Vagina (tissue), 2 donors: ENCODE results near the gene RAB3GAP2. TPM values are rescaled to one million over a fixed set of nuclear protein-coding genes. Genes with fewer than 3 reads are reported as not detected.

Source experiments
- DNase-seq, 2 donors: peaks; one replicate each; pipeline ENCODE4 v3.0.0-alpha.2; 2017; ENCODE audit errors: extremely low spot score in 2 of 2
- H3K27ac ChIP-seq: fragments of 200-600 bp; sonication (generic); one replicate; pipeline ENCODE4 v1.5.1; 2019
- H3K27me3 ChIP-seq: fragments of 200-600 bp; sonication (generic); one replicate; pipeline ENCODE4 v1.5.1; 2019
- H3K36me3 ChIP-seq, 2 donors: fragments of 200-600 bp; sonication (generic); one replicate each; pipeline ENCODE4 v1.5.1; 2017 to 2019
- H3K4me1 ChIP-seq: fragments of 200-600 bp; sonication (generic); one replicate; pipeline ENCODE4 v1.5.1; 2019
- H3K4me3 ChIP-seq, 2 donors: fragments of 200-600 bp; sonication (generic); 1 replicate in 1 of 2; 2 replicates in 1 of 2; pipeline ENCODE4 v1.5.1; 2016 to 2019
- H3K9me3 ChIP-seq: fragments of 200-600 bp; sonication (generic); one replicate; pipeline ENCODE4 v1.5.1; 2019
- POLR2A ChIP-seq, 2 donors: fragments of 450-650 bp; IDR thresholded peaks; one replicate each; pipeline ENCODE4 v1.6.1; 2017; ENCODE audit warnings: antibody characterized with exemption in 2 of 2, mild to moderate bottlenecking in 2 of 2, moderate library complexity in 2 of 2
- POLR2AphosphoS5 ChIP-seq, 2 donors: sonication (generic); formaldehyde crosslinking; IDR thresholded peaks; one replicate each; pipeline ENCODE4 v1.9.0; 2017; ENCODE audit warnings: antibody characterized with exemption in 2 of 2, mild to moderate bottlenecking in 2 of 2, low read depth in 1 of 2; ENCODE audit not compliant: insufficient read depth in 1 of 2
- intact Hi-C: fragments of 100-400 bp; cut with DNase I; formaldehyde crosslinking; loops from one replicate; pipeline ENCODE4 v1.15.1; 2023
- total RNA-seq: library from RNA; depleted of rRNA; stranded (reverse); fragments of >200 nt; gene quantifications from one replicate; pipeline ENCODE4 v1.2.3, GENCODE V29; 2016
- TF ChIP-seq, protein P1 (sequence below), 3 experiments: fragments of 450-650 bp in 2 of 3; fragments of 200-600 bp in 1 of 3; sonication (generic) in 1 of 3; IDR thresholded peaks; one replicate each; pipeline ENCODE4 v1.5.1; 2017 to 2019; ENCODE audit warnings: antibody characterized with exemption in 3 of 3, mild to moderate bottlenecking in 2 of 3, moderate library complexity in 2 of 3

RAB3GAP2 gene
- total RNA-seq, 1 donor from 2014 or later = 16.9 TPM

DNA sequence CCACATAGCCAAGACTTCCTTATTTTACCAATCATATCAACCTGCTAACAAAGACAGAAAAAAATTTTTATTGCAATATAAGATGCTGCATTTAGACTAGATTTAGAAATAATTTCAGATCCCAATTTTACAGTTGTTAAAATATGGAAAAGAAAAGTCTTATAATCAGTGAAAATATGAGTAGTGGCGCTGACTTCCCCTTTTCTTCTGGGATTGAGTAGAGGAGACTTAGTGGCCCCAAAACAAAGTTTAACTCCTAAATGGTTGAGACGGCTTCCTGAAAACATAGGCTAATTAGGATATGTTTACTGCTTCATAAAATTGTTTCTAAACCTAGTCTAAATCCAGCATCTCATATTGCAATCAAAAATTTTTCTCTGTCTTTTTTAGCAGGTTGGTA, 68.4 kb downstream of the RAB3GAP2 start:
- no peak overlapping the region for H3K4me3 ChIP-seq
- no peaks in the 10 kb centered on the region for H3K9me3 ChIP-seq
- H3K27me3 ChIP-seq = no peaks in the 10 kb centered on the region
- TF ChIP-seq POLR2AphosphoS5 (IDR thresholded peaks at IDR 0.05; ENCODE audit: insufficient read depth in 1 of 2, low read depth in 1 of 2) = no peak
- TF ChIP-seq POLR2A (IDR thresholded peaks at IDR 0.05) = no peak
- TF ChIP-seq, protein P1, sequence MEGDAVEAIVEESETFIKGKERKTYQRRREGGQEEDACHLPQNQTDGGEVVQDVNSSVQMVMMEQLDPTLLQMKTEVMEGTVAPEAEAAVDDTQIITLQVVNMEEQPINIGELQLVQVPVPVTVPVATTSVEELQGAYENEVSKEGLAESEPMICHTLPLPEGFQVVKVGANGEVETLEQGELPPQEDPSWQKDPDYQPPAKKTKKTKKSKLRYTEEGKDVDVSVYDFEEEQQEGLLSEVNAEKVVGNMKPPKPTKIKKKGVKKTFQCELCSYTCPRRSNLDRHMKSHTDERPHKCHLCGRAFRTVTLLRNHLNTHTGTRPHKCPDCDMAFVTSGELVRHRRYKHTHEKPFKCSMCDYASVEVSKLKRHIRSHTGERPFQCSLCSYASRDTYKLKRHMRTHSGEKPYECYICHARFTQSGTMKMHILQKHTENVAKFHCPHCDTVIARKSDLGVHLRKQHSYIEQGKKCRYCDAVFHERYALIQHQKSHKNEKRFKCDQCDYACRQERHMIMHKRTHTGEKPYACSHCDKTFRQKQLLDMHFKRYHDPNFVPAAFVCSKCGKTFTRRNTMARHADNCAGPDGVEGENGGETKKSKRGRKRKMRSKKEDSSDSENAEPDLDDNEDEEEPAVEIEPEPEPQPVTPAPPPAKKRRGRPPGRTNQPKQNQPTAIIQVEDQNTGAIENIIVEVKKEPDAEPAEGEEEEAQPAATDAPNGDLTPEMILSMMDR (IDR thresholded peaks at IDR 0.05) = no peak
- intact Hi-C loops = no loop called here
- no peak for DNase-seq
- H3K4me1 ChIP-seq = no peaks in the 10 kb centered on the region
- H3K36me3 ChIP-seq = peaks cover 3 to 53% of the 10 kb centered on the region in 2 donors
- H3K27ac ChIP-seq = no peak overlapping the region

- Histone ChIP-seq H3K27ac (no peak overlapping the region), H3K4me3 (no peak overlapping the region), H3K27me3 (no peaks in the 10 kb centered on the region), H3K9me3 (no peaks in the 10 kb centered on the region), H3K36me3 (peaks cover 0 to 53% of the 10 kb centered on the region in 2 donors), H3K4me1 (no peaks in the 10 kb centered on the region)
- no peak for DNase-seq
- intact Hi-C loops = no loop called here
- TF ChIP-seq, protein P1 (IDR thresholded peaks at IDR 0.05) = no peak
- TF ChIP-seq POLR2AphosphoS5 (IDR thresholded peaks at IDR 0.05; ENCODE audit: insufficient read depth in 1 of 2, low read depth in 1 of 2) (no peak), POLR2A (IDR thresholded peaks at IDR 0.05) (no peak)
Measured at GRCh38 chr1:220198186-220199005, 73.9 kb downstream of the RAB3GAP2 start.

- Histone ChIP-seq H3K9me3 (no peaks in the 10 kb centered on the region), H3K27ac (no peak overlapping the region), H3K27me3 (no peaks in the 10 kb centered on the region), H3K36me3 (peaks cover 0 to 48% of the 10 kb centered on the region in 2 donors), H3K4me1 (no peaks in the 10 kb centered on the region), H3K4me3 (no peak overlapping the region)
- TF ChIP-seq, protein P1 (IDR thresholded peaks at IDR 0.05) = no peak
- no peak for TF ChIP-seq POLR2A (IDR thresholded peaks at IDR 0.05)
- TF ChIP-seq POLR2AphosphoS5 (IDR thresholded peaks at IDR 0.05; ENCODE audit: insufficient read depth in 1 of 2, low read depth in 1 of 2) = no peak
- intact Hi-C loops = no loop called here
- DNase-seq = no peak
Measured at GRCh38 chr1:220195701-220196100, 76.6 kb downstream of the RAB3GAP2 start.

GRCh38 chr1:220189750-220190347, 82.4 kb downstream of the RAB3GAP2 start:
- no peaks in the 10 kb centered on the region for H3K9me3 ChIP-seq
- intact Hi-C loops = no loop called here
- peaks cover 0 to 65% of the 10 kb centered on the region in 2 donors for H3K36me3 ChIP-seq
- TF ChIP-seq POLR2A (IDR thresholded peaks at IDR 0.05) = no peak
- TF ChIP-seq, protein P1 (IDR thresholded peaks at IDR 0.05) = no peak
- no peak for TF ChIP-seq POLR2AphosphoS5 (IDR thresholded peaks at IDR 0.05; ENCODE audit: insufficient read depth in 1 of 2, low read depth in 1 of 2)
- H3K27ac ChIP-seq = no peak overlapping the region
- DNase-seq = no peak
- H3K27me3 ChIP-seq = no peaks in the 10 kb centered on the region
- no peak overlapping the region for H3K4me3 ChIP-seq
- no peaks in the 10 kb centered on the region for H3K4me1 ChIP-seq

GRCh38 chr1:220188538-220188937, 83.7 kb downstream of the RAB3GAP2 start:
- Histone ChIP-seq H3K27ac (no peak overlapping the region), H3K4me1 (no peaks in the 10 kb centered on the region), H3K36me3 (peaks cover 0 to 57% of the 10 kb centered on the region in 2 donors), H3K9me3 (no peaks in the 10 kb centered on the region), H3K27me3 (no peaks in the 10 kb centered on the region), H3K4me3 (no peak overlapping the region)
- no peak for DNase-seq
- no peak for TF ChIP-seq POLR2A (IDR thresholded peaks at IDR 0.05)
- TF ChIP-seq, protein P1 (IDR thresholded peaks at IDR 0.05) = no peak
- no peak for TF ChIP-seq POLR2AphosphoS5 (IDR thresholded peaks at IDR 0.05; ENCODE audit: insufficient read depth in 1 of 2, low read depth in 1 of 2)
- intact Hi-C loops = no loop called here
